GM19035 (cell line): ENCODE results near the gene AQP12A.
"Not testable (repeated sequence)": the region's sequence is repeated elsewhere in the genome, so short reads cannot be mapped to it uniquely, and the experiment has no call there.

Experiments used
- ATAC-seq: cut with Tn5 transposase; IDR thresholded peaks from one replicate; pipeline ENCODE4 v1.9.1; 2021; ENCODE audit not compliant: unreplicated experiment

The AQP12A gene, protein sequence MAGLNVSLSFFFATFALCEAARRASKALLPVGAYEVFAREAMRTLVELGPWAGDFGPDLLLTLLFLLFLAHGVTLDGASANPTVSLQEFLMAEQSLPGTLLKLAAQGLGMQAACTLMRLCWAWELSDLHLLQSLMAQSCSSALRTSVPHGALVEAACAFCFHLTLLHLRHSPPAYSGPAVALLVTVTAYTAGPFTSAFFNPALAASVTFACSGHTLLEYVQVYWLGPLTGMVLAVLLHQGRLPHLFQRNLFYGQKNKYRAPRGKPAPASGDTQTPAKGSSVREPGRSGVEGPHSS

GRCh38 chr2:240691631-240692420 is at the start of gene AQP12A:
AQP12A (plus strand) TSS chr2:240691866; CDS start chr2:240691914, 48 bp downstream.
- ATAC-seq: not testable (repeated sequence)

DNA sequence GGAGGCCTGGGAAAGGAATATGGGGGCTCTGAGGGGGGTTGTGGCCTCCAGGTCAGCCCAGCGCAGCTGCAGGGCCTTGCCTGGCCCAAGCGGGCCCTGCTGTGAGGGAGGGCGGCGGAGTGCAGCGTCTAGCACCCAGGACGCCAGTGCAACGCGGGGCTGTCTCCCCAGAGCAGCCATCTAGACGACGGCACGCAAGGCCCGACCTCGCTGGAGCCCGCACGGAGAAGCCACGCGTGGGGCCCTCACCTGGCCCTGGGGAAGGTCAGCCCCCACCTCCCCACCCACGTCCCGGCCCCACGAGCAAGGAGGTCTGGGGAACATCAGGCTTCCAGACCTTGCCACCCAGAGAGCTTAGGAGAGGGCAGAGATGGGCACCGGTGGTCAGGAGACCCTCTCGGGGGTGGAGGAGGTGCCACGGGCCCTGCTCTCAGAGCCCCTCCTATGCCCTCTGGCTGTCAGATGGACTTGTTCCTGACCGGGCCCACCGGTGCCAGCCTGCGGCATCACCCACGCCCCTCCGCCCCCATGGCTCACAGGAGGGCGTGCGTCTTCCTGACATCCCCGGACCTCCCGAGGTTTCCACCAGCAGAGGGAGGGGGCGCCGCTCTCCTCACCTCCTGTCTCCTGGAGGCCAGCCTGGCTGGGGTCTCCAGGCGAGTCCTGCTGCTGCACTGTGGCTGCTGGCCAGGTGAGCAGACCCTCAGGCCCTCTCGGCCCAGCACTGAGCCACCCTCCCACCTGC is 49.4 kb upstream of the AQP12A start:
- no peak for ATAC-seq

GRCh38 chr2:240642806-240643092 is 48.9 kb upstream of the AQP12A start:
- no peak for ATAC-seq

DNA sequence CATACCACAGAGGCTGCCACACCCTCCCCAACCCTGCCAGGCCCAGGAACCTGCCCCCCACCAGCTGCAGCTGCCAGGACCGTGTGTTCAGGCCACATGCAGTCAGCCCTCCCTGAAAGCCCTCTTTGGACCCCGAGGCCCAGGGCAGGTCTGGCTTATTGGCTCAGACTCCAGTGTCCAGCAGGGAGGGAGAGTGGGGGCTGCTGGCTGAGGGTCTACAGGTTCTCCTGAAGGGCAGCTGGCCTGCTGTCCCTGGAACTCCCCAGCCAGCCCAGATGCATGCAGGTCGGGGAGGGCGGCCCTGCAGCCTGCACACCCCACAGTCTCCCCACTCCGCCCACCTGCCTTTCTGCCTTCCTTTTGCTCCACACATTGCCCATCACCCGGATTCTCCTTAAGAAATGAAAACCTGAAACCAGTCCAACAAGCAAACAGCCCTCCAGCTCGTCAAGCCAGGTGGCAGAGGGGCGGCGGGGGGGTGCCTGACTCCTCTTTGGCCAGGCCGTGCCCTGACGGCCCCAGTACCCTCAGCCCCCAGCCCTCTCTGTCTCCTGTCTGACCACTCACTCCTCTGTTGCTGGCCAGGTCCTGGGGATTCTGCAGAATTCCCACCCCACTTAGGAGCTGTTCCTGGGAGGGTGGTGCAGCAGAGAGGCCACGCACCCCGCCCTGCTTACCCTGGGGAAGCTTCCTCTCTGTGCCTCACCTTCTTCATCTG is 48.4 kb upstream of the AQP12A start:
- no peak for ATAC-seq

DNA sequence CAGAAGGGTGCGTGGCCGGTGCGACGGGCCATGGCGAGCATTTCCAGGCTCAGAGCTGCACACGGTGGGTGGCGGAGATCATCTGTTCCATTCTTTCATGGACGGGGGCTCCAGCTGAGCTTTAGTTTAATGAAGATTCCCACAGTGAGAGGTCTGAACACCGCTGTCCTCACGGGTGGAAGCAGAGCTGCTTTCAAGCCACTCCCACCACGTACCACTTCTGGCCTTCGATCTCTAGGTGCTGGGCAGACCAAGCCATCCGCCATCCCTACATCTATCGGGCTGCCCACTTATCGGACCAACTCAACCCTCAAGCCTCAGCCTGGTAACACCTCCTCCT is 47.9 kb upstream of the AQP12A start:
- no peak for ATAC-seq

GRCh38 chr2:240644171-240644651 is 47.5 kb upstream of the AQP12A start:
- ATAC-seq: no peak

DNA sequence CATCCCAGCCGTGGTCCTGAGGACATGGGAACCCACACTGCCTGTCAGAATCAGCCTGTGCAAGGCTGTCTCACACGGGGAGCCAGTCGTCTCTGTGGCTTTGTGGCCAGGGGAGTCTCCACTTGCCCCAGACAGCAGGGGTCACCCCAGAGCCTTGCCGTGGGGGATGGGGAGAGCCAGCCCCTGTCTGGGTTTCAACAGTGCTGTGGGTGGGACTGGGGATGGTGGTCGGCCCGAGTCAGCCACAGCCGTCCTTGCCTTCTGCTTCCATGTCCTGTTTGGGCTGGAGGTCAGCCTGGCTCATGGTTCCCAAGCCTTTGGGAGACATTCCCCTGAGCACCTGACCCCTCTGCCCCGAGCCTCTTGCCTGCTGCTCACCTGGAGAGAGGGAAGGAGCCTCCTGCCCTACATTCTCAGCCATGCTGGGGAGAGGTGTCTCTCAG is 46.8 kb upstream of the AQP12A start:
- ATAC-seq: no peak

- ATAC-seq: no peak
Observed at GRCh38 chr2:240645346-240645745, 46.3 kb upstream of the AQP12A start.

- ATAC-seq: no peak
Observed at GRCh38 chr2:240645801-240646175, 45.9 kb upstream of the AQP12A start.

DNA sequence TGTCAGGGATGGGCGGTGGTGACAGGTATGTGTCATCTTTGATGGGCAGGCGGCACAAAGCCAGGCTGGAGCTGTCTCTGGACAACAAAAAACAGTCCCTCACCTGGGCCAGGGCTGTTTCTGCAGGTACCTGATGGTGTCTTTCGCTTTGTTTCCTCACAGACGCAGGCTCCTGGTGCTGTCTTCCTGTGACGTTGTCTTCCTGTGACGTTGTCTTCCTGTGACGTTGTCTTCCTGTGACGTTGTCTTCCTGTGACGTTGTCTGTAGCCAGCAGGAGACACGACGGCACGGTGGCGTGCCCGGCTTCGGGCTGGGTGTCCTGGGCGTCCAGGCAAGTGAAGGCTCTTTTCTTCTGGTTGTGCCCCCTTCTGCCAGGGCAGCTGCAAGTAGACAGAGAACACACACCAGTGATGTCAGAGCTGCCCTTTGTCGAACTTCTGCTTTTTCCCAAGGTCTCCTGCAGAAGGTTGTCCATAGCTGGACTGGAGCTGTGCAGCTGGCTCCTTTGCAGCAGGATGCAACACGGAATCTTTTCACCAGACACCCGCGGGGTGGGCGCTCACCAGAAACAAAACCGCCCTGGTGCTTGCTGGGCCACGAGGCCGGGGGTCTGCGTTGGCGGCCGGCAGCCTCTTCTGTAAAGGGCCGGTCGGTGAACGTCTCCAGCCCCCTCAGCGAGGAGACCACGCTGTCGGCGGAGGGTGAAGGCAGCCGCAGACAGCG is 45.3 kb upstream of the AQP12A start:
- no peak for ATAC-seq

GRCh38 chr2:240646900-240647502 is 44.7 kb upstream of the AQP12A start:
- ATAC-seq: no peak

DNA sequence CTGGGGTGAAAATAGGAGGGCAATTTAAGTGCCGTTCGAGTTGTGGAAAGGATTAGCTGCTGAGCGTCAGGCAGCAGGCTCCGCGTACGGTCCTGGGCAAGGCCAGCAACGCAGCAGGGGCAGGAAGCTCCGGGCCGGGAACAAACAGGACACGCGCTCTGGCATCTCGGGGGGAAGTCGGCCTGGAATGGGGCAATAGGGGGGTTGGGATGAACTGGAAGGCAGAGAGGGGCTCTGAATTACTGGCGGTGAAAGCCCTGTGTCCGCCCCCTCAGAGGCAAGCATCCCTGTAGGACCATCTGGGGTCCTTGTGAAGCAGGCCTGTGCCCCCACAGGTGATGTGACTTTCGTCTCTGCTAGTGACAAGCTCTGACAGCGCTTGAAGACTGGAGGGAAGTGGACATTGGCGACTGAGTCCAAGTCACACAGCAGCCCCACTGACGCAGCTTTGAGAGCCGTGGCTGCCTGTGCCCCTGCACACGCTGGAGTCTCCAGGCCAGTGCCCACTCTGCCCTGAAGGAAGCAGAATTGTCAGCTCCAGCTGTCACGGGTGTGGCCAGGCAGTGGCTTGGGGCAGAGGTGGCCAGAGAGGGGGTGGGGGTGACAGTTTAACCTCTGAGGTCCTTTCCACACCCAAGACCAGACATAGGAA is 44.0 kb upstream of the AQP12A start:
- no peak for ATAC-seq

- ATAC-seq: no peak
Observed at GRCh38 chr2:240648155-240648649, 43.5 kb upstream of the AQP12A start.

- no peak for ATAC-seq
Observed at GRCh38 chr2:240648650-240649275, 42.9 kb upstream of the AQP12A start.

GRCh38 chr2:240649331-240649730 is 42.3 kb upstream of the AQP12A start:
- ATAC-seq: no peak

DNA sequence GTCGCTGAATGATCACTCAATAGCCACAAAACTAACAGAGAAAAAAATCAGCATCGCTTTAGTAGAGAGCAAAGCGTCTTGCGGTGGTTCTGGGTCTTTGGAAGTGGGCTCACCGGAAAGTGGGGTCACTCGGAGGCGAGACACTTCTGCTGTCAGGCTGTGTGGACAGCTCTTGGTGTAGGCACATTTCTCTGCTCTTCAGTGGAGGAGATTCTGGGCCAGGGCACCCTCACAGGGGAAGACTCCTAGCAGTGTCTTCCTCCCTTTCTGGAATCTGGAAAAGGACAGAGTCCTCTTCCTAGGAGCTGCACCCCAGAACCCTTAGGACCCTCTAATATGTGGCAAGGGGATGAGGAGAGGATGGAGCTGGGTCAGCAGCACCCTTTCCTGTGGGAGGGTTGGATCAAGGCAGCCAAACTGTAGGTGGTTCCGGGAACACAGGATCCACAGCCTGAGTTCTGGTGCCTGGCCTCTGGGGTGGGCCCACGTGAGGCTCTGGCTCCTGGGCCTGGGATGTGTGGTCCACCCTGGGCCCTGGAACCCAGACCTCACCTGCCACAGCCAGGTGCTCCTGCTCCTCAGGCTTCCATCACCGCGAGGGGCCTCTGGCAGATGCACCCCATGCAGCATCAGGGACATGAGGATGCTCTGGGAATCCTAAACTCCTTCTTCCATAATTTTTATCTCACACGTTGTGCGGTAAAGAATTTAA is 41.3 kb upstream of the AQP12A start:
- no peak for ATAC-seq

DNA sequence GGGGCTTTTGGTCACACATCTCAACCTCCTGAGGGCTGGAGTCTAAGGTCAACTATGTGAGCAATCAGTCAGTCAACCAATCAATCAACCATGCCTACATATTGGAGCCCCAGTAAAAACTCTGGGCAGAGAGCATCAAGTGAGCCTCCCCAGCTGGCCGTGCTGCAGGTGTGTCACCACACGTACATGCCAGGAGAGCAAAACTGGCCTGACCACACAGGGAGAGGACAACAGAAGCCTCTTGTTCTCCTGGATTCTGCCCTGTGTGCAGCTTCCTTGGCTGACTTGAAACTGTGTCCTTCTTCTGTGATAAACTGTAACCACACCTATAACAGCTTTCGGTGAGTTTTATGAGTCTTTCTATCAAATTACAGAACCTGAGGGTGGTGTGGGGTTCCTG is 40.5 kb upstream of the AQP12A start:
- ATAC-seq: no peak
